Urothelium cell line (cell line): ENCODE measurements around the gene TRPC4.
"Not testable (repeated sequence)": the region's sequence is repeated elsewhere in the genome, so short reads cannot be mapped to it uniquely, and the experiment has no call there.

Source experiments
- DNase-seq: peaks from one replicate; pipeline ENCODE4 v3.0.0; 2011; ENCODE audit warnings: low spot score, mixed read lengths
- FAIRE-seq: peaks from 2 replicates; lab custom pipeline; 2011; peaks lifted over from hg19 to GRCh38; lab: Jason Lieb, UNC

TRPC4 gene

GRCh38 chr13:37835392-37835791 is 34.2 kb downstream of the TRPC4 start:
- FAIRE-seq = no peak

GRCh38 chr13:37833411-37833810 is 36.2 kb downstream of the TRPC4 start:
- no peak for DNase-seq
- no peak for FAIRE-seq

More at GRCh38 chr13:37835392-37835791, 34.2 kb downstream of the TRPC4 start:
- DNase-seq = no peak

- no peak for DNase-seq
- no peak for FAIRE-seq
Measured at GRCh38 chr13:37816276-37816675, 53.3 kb downstream of the TRPC4 start.

GRCh38 chr13:37811441-37811840 is 58.1 kb downstream of the TRPC4 start:
- no peak for FAIRE-seq
- DNase-seq = no peak

- DNase-seq (no peak), FAIRE-seq (no peak)
Measured at GRCh38 chr13:37806666-37807065, 62.9 kb downstream of the TRPC4 start.

GRCh38 chr13:37797631-37798030 is 71.9 kb downstream of the TRPC4 start:
- DNase-seq (no peak), FAIRE-seq (no peak)

GRCh38 chr13:37796795-37797194 is 72.8 kb downstream of the TRPC4 start:
- not testable (repeated sequence) for DNase-seq, FAIRE-seq

- FAIRE-seq = no peak
- DNase-seq = no peak
Measured at GRCh38 chr13:37795326-37795725, 74.2 kb downstream of the TRPC4 start.

- DNase-seq = no peak
- FAIRE-seq = no peak
Measured at GRCh38 chr13:37791699-37792098, 77.9 kb downstream of the TRPC4 start.

- DNase-seq (no peak), FAIRE-seq (no peak)
Measured at GRCh38 chr13:37788346-37788745, 81.2 kb downstream of the TRPC4 start.

GRCh38 chr13:37777676-37778075 is 91.9 kb downstream of the TRPC4 start:
- FAIRE-seq (no peak), DNase-seq (no peak)

GRCh38 chr13:37775871-37776270 is 93.7 kb downstream of the TRPC4 start:
- DNase-seq = no peak

GRCh38 chr13:37772644-37773043 is 96.9 kb downstream of the TRPC4 start:
- DNase-seq (no peak), FAIRE-seq (no peak)

More at GRCh38 chr13:37775871-37776270, 93.7 kb downstream of the TRPC4 start:
- no peak for FAIRE-seq

- FAIRE-seq = no peak
- DNase-seq = no peak
Measured at GRCh38 chr13:37769545-37769944, 100.0 kb downstream of the TRPC4 start.

GRCh38 chr13:37769078-37769477 is 100.5 kb downstream of the TRPC4 start:
- FAIRE-seq (no peak), DNase-seq (no peak)

- DNase-seq (no peak), FAIRE-seq (no peak)
Measured at GRCh38 chr13:37766502-37766901, 103.1 kb downstream of the TRPC4 start.

GRCh38 chr13:37755349-37755748 is 114.2 kb downstream of the TRPC4 start:
- FAIRE-seq (no peak), DNase-seq (no peak)

GRCh38 chr13:37753776-37754175 is 115.8 kb downstream of the TRPC4 start:
- no peak for FAIRE-seq
- no peak for DNase-seq

GRCh38 chr13:37752146-37752545 is 117.4 kb downstream of the TRPC4 start:
- no peak for FAIRE-seq

GRCh38 chr13:37751025-37751424 is 118.5 kb downstream of the TRPC4 start:
- no peak for FAIRE-seq
- no peak for DNase-seq

More at GRCh38 chr13:37752146-37752545, 117.4 kb downstream of the TRPC4 start:
- no peak for DNase-seq

GRCh38 chr13:37748913-37749312 is 120.7 kb downstream of the TRPC4 start:
- no peak for FAIRE-seq

GRCh38 chr13:37747071-37747612 is 122.4 kb downstream of the TRPC4 start:
- DNase-seq = peak; percentile 2
- no peak for FAIRE-seq

More at GRCh38 chr13:37748913-37749312, 120.7 kb downstream of the TRPC4 start:
- DNase-seq = no peak

- no peak for FAIRE-seq
- no peak for DNase-seq
Measured at GRCh38 chr13:37741536-37741935, 128.0 kb downstream of the TRPC4 start.
